Measurements from ENCODE around the gene WTIP. TPM values are rescaled to one million over a fixed set of nuclear protein-coding genes. Genes with fewer than 3 reads are reported as not detected.
"Not testable (repeated sequence)": the region's sequence is repeated elsewhere in the genome, so short reads cannot be mapped to it uniquely, and the experiment has no call there.

Gene WTIP
- total RNA-seq, 5 donors from 2014 or later (not counting 1 experiment from before 2014, with no cell fraction given), result 0.21 to 1.2 (median 0.50) TPM

DNA sequence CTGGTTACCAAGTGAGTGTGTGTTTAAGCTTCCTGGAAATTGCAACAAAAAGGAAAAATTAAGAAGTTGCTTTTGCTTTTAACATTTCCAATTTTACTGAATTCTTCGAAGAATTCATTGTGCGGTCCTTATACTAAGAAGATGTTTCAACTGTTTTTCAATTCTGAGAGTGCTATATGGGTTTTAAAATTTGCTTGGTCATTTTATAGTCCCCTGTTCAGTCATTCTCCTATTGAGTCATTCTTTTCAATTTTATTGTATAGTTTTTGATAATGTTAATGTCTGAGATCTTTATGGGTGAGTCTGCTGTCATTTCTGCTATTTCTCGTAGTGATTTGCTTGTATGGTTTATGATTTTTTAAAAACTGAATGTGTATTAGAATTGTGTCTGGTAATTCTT, 26.9 kb upstream of the WTIP start:
- H3K4me1 Mint-ChIP-seq, result peaks cover 4 to 8% (median 5%) of the 10 kb centered on the region in 3 donors
- ChIA-PET POLR2A (no interaction called here), CTCF (interaction anchor here in 1 of 2 donors (0.5 kb wide), 1 partner anchor 784 kb away, joined by 7 read pairs; no protein-coding TSS in a partner anchor)
- no peak overlapping the region for H3K4me3 Mint-ChIP-seq
- H3K36me3 ChIP-seq (ENCODE audit: control insufficient read depth in 2 of 2, extremely low read depth in 1 of 2, insufficient read depth in 1 of 2, low read length in 1 of 2), result peaks cover 5 to 80% of the 10 kb centered on the region in 2 donors
- ATAC-seq (replicated peaks in 1 of 4) (no peak), DNase-seq (no peak)
- H3K36me3 Mint-ChIP-seq, result peaks cover 54% of the 10 kb centered on the region
- H3K4me3 ChIP-seq (ENCODE audit: control insufficient read depth in 1 of 2, extremely low read depth in 1 of 2, low read length in 1 of 2), result no peak overlapping the region
- no peaks in the 10 kb centered on the region for H3K4me1 ChIP-seq (ENCODE audit: control insufficient read depth in 1 of 2, extremely low read depth in 1 of 2, insufficient read depth in 2 of 2, low read length in 2 of 2)
- no peaks in the 10 kb centered on the region for H3K9me3 Mint-ChIP-seq
- no peaks in the 10 kb centered on the region for H3K9me3 ChIP-seq
- WGBS (ENCODE audit: insufficient coverage), result 63% methylated on average over 1 of the region's 3 CpGs
- H3K27me3 Mint-ChIP-seq, result no peaks in the 10 kb centered on the region
- H3K27ac Mint-ChIP-seq, result no peak overlapping the region
- H3K27ac ChIP-seq (ENCODE audit: low read length), result no peak overlapping the region
- no peaks in the 10 kb centered on the region for H3K27me3 ChIP-seq (replicated peaks in 1 of 2; ENCODE audit: control insufficient read depth in 2 of 2, extremely low read depth in 1 of 2, insufficient read depth in 2 of 2, low read length in 1 of 2)

DNA sequence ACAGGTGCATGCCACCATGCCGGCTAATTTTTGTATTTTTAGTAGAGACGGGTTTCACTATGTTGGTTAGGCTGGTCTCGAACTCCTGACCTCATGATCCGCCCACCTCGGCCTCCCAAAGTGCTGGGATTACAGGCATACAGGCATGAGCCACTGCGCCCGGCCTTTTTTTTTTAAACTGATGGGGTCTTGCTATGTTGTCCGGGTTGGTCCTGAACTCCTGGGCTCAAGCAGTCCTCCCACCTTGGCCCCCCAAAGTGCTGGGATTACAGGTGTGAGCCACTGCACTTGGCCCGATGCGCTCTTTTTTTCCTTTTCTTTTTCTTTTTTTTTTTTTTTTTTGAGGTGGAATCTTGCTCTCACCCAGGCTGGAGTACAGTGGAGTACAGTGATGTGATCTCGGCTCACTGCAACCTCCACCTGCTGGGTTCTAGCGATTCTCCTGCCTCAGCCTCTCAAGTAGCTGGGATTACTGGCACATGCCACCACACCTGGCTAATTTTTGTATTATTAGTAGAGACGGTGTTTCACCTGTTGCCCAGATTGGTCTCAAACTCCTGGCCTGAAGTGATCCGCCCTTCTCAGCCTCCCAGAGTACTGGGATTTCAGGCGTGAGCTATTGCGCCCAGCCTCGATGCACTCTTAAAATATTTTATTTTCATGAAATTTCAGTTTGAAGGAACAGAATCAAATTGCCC, 25.6 kb upstream of the WTIP start:
- H3K4me3 ChIP-seq (ENCODE audit: control insufficient read depth in 1 of 2, extremely low read depth in 1 of 2, low read length in 1 of 2); DNase-seq; H3K4me3 Mint-ChIP-seq; ATAC-seq (replicated peaks in 1 of 4); H3K27ac ChIP-seq (ENCODE audit: low read length); H3K4me1 ChIP-seq (ENCODE audit: control insufficient read depth in 1 of 2, extremely low read depth in 1 of 2, insufficient read depth in 2 of 2, low read length in 2 of 2); POLR2A ChIA-PET; H3K9me3 Mint-ChIP-seq; H3K9me3 ChIP-seq; H3K27ac Mint-ChIP-seq; H3K27me3 ChIP-seq (replicated peaks in 1 of 2; ENCODE audit: control insufficient read depth in 2 of 2, extremely low read depth in 1 of 2, insufficient read depth in 2 of 2, low read length in 1 of 2); H3K27me3 Mint-ChIP-seq: not testable (repeated sequence)
- peaks cover 0 to 81% of the 10 kb centered on the region in 2 donors for H3K36me3 ChIP-seq (ENCODE audit: control insufficient read depth in 2 of 2, extremely low read depth in 1 of 2, insufficient read depth in 1 of 2, low read length in 1 of 2)
- 100% methylated on average over 4 of the region's 17 CpGs for WGBS (ENCODE audit: insufficient coverage)
- peaks cover 4 to 10% (median 8%) of the 10 kb centered on the region in 3 donors for H3K4me1 Mint-ChIP-seq
- CTCF ChIA-PET, result interaction anchor here in 1 of 2 donors (0.6 kb wide), 1 partner anchor 1293 kb away, joined by 3 read pairs; no protein-coding TSS in a partner anchor
- peaks cover 58% of the 10 kb centered on the region for H3K36me3 Mint-ChIP-seq

DNA sequence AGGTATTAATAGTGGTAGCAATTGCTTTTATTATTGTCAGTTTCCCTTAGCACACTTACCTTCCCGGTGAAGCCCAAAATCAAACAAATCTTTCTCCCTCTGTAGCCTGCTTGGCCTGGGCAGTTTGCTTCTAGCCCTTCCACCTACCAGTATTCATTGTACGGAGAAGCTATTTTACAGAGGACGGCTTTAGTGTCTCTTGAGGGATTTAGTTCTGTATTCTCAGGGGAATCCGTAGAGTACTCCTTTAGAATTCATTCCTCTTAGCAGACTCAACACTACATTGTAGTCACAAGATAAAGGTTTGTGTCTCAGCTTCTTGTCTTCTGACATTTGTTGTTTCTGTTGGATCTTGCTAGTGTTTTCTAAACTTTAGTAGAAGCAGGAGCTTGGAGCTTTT, 24.1 kb upstream of the WTIP start:
- H3K4me1 ChIP-seq (ENCODE audit: control insufficient read depth in 1 of 2, extremely low read depth in 1 of 2, insufficient read depth in 2 of 2, low read length in 2 of 2), result no peaks in the 10 kb centered on the region
- Mint-ChIP-seq H3K9me3 (no peaks in the 10 kb centered on the region), H3K4me1 (peaks cover 6 to 17% (median 8%) of the 10 kb centered on the region in 3 donors), H3K36me3 (peaks cover 66% of the 10 kb centered on the region), H3K27ac (no peak overlapping the region), H3K27me3 (no peaks in the 10 kb centered on the region), H3K4me3 (no peak overlapping the region)
- ATAC-seq (replicated peaks in 1 of 4) (no peak), DNase-seq (no peak)
- H3K27ac ChIP-seq (ENCODE audit: low read length), result no peak overlapping the region
- WGBS (ENCODE audit: insufficient coverage), result no CpG with 5 or more reads among the region's 4 CpGs
- no peaks in the 10 kb centered on the region for H3K27me3 ChIP-seq (replicated peaks in 1 of 2; ENCODE audit: control insufficient read depth in 2 of 2, extremely low read depth in 1 of 2, insufficient read depth in 2 of 2, low read length in 1 of 2)
- H3K36me3 ChIP-seq (ENCODE audit: control insufficient read depth in 2 of 2, extremely low read depth in 1 of 2, insufficient read depth in 1 of 2, low read length in 1 of 2), result peaks cover 4 to 84% of the 10 kb centered on the region in 2 donors
- H3K9me3 ChIP-seq, result no peaks in the 10 kb centered on the region
- ChIA-PET CTCF (interaction anchor here in 1 of 2 donors (0.6 kb wide), 1 partner anchor 59 kb away, joined by 3 read pairs; no protein-coding TSS in a partner anchor), POLR2A (interaction anchor here in 1 of 2 donors (0.7 kb wide), 1 partner anchor 31 kb away, joined by 4 read pairs; no protein-coding TSS in a partner anchor)
- no peak overlapping the region for H3K4me3 ChIP-seq (ENCODE audit: control insufficient read depth in 1 of 2, extremely low read depth in 1 of 2, low read length in 1 of 2)

DNA sequence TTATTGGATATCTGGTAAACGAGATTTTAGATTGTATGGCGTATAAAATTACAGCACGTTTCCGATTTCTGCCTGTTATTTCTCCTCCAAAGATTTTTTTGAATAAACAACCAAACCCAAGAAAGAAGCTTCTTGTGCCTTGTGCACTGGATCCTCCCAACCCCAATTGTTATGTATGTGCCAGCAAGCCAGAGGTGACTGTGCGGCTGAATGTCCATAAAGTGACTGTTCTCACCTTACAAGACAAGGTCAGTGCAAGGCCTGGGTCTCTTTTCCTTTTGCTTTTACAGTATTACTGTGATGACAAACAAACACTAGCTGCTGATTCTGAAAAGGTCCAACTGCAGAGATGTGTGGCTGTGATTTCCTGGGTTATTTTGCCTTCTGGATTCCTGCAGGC, 22.9 kb upstream of the WTIP start:
- no peak for DNase-seq
- H3K36me3 ChIP-seq (ENCODE audit: control insufficient read depth in 2 of 2, extremely low read depth in 1 of 2, insufficient read depth in 1 of 2, low read length in 1 of 2), result peaks cover 4 to 85% of the 10 kb centered on the region in 2 donors
- H3K27ac ChIP-seq (ENCODE audit: low read length), result no peak overlapping the region
- Mint-ChIP-seq H3K9me3 (no peaks in the 10 kb centered on the region), H3K27ac (no peak overlapping the region), H3K27me3 (no peaks in the 10 kb centered on the region), H3K4me1 (peaks cover 3 to 17% (median 4%) of the 10 kb centered on the region in 3 donors), H3K4me3 (no peak overlapping the region), H3K36me3 (peaks cover 64% of the 10 kb centered on the region)
- no peak for ATAC-seq (replicated peaks in 1 of 4)
- ChIA-PET CTCF (no interaction called here), POLR2A (no interaction called here)
- no peaks in the 10 kb centered on the region for H3K27me3 ChIP-seq (replicated peaks in 1 of 2; ENCODE audit: control insufficient read depth in 2 of 2, extremely low read depth in 1 of 2, insufficient read depth in 2 of 2, low read length in 1 of 2)
- no peaks in the 10 kb centered on the region for H3K4me1 ChIP-seq (ENCODE audit: control insufficient read depth in 1 of 2, extremely low read depth in 1 of 2, insufficient read depth in 2 of 2, low read length in 2 of 2)
- H3K9me3 ChIP-seq, result no peaks in the 10 kb centered on the region
- 100% methylated on average over 3 of the region's 5 CpGs for WGBS (ENCODE audit: insufficient coverage)
- H3K4me3 ChIP-seq (ENCODE audit: control insufficient read depth in 1 of 2, extremely low read depth in 1 of 2, low read length in 1 of 2), result no peak overlapping the region

DNA sequence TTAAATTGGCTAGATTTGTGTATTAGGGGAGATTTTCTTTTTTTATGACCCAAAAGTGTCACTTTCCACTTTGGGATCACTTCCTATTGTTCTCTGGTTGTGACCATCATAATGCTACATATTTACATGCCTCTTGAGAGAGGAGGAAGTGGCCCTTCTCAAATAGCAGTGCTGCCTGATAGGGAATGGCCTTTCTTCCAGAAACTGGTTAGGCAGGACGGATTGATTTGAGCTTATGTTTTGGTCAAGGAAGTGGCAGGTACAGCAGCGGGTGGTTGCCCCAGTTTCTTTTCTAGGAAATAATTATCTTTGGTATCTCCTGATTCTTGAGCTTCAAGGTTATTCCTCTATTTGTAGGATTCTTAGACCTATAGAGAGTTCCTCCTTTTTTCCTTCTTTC, 21.9 kb upstream of the WTIP start:
- no peak overlapping the region for H3K4me3 Mint-ChIP-seq
- H3K4me1 ChIP-seq (ENCODE audit: control insufficient read depth in 1 of 2, extremely low read depth in 1 of 2, insufficient read depth in 2 of 2, low read length in 2 of 2), result no peaks in the 10 kb centered on the region
- H3K4me1 Mint-ChIP-seq, result peaks cover 3 to 17% (median 4%) of the 10 kb centered on the region in 3 donors
- H3K27ac ChIP-seq (ENCODE audit: low read length), result no peak overlapping the region
- H3K9me3 Mint-ChIP-seq, result no peaks in the 10 kb centered on the region
- ChIA-PET CTCF (no interaction called here), POLR2A (interaction anchor here in 1 of 2 donors (0.6 kb wide), 1 partner anchor 189 kb away, joined by 3 read pairs; no protein-coding TSS in a partner anchor)
- H3K27ac Mint-ChIP-seq, result no peak overlapping the region
- no peak for DNase-seq
- no peak overlapping the region for H3K4me3 ChIP-seq (ENCODE audit: control insufficient read depth in 1 of 2, extremely low read depth in 1 of 2, low read length in 1 of 2)
- H3K36me3 Mint-ChIP-seq, result peaks cover 62% of the 10 kb centered on the region
- no peaks in the 10 kb centered on the region for H3K27me3 ChIP-seq (replicated peaks in 1 of 2; ENCODE audit: control insufficient read depth in 2 of 2, extremely low read depth in 1 of 2, insufficient read depth in 2 of 2, low read length in 1 of 2)
- peaks cover 4 to 86% of the 10 kb centered on the region in 2 donors for H3K36me3 ChIP-seq (ENCODE audit: control insufficient read depth in 2 of 2, extremely low read depth in 1 of 2, insufficient read depth in 1 of 2, low read length in 1 of 2)
- no peak for ATAC-seq (replicated peaks in 1 of 4)
- WGBS (ENCODE audit: insufficient coverage), result 100% methylated on average over 1 of the region's 2 CpGs
- H3K27me3 Mint-ChIP-seq, result no peaks in the 10 kb centered on the region
- H3K9me3 ChIP-seq, result no peaks in the 10 kb centered on the region

DNA sequence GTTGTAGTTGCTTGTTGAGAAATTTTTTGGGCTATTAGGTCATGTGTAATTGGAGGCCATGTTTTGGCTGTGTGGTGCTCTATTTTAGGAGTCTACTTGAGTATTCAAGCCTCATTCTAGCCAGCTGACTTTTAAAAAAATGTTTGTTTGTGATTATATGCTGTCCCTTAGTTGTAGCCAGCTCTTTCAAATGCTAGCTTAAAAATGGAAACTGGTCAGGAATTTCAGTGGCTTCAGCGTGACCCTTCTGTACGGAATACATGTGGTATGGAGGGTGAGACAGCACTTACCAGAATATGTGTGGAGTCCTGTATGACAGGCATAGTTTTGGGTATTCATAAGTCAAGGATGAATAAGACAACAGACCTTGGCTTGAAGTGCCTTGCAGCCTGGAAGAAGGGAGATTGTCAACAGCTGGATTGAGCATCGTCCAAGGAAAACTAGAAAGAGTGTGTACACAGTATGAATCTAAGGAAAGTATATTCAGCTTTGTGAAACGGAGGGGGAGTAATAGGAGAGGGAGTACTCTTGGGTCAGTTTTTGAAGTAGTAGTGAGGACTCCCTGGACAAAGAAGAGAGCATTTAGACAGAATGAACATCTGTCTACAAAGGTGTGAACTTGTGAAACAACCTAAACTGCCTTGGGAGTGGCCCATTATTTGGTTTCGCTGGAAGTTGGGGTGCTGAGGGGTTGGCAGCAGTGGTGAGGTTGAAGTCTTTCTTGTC, 20.0 kb upstream of the WTIP start:
- Mint-ChIP-seq H3K27me3 (no peaks in the 10 kb centered on the region), H3K36me3 (peaks cover 66% of the 10 kb centered on the region), H3K9me3 (no peaks in the 10 kb centered on the region), H3K4me1 (peaks cover 3 to 17% (median 4%) of the 10 kb centered on the region in 3 donors), H3K4me3 (no peak overlapping the region), H3K27ac (no peak overlapping the region)
- H3K27me3 ChIP-seq (replicated peaks in 1 of 2; ENCODE audit: control insufficient read depth in 2 of 2, extremely low read depth in 1 of 2, insufficient read depth in 2 of 2, low read length in 1 of 2), result no peaks in the 10 kb centered on the region
- H3K9me3 ChIP-seq, result no peaks in the 10 kb centered on the region
- ATAC-seq (replicated peaks in 1 of 4) (no peak), DNase-seq (no peak)
- H3K4me1 ChIP-seq (ENCODE audit: control insufficient read depth in 1 of 2, extremely low read depth in 1 of 2, insufficient read depth in 2 of 2, low read length in 2 of 2), result no peaks in the 10 kb centered on the region
- no peak overlapping the region for H3K4me3 ChIP-seq (ENCODE audit: control insufficient read depth in 1 of 2, extremely low read depth in 1 of 2, low read length in 1 of 2)
- ChIA-PET POLR2A (no interaction called here), CTCF (no interaction called here)
- 97% methylated on average over 4 of the region's 5 CpGs for WGBS (ENCODE audit: insufficient coverage)
- H3K27ac ChIP-seq (ENCODE audit: low read length), result no peak overlapping the region
- peaks cover 4 to 92% of the 10 kb centered on the region in 2 donors for H3K36me3 ChIP-seq (ENCODE audit: control insufficient read depth in 2 of 2, extremely low read depth in 1 of 2, insufficient read depth in 1 of 2, low read length in 1 of 2)

All from T-cell (primary cell).